ENCODE data around the gene PTPRO.

PTPRO gene

DNA sequence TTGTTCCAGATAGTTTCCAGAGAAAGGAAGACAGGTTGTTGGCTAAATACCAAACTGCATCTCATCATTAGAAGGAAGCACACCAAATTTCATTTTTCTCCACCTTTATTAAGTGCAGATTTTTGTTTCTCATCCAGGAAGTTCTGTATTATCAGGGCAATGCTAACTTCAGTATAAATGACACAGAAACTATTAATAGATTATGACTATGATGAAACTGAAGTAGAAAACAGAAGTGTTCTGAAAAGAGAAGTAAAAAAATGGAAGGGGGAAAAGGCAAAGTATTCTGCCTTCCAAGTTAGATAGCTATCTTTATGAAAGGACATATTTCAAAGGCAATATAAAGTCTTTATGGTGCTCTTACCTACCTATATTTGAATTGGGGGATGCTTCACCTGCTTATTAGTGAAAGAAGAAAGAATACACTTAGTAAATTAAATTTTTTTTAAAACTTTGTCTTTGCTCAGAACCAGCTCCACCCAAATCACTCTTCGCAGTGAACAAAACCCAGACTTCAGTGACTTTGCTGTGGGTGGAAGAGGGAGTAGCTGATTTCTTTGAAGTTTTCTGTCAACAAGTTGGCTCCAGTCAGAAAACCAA, 223.9 kb downstream of the PTPRO start:
- H3K4me2 ChIP-seq = no peak overlapping the region
- H2AFZ ChIP-seq (ENCODE audit: low read depth) = no peak overlapping the region
- no peak overlapping the region for H3K27ac ChIP-seq

DNA sequence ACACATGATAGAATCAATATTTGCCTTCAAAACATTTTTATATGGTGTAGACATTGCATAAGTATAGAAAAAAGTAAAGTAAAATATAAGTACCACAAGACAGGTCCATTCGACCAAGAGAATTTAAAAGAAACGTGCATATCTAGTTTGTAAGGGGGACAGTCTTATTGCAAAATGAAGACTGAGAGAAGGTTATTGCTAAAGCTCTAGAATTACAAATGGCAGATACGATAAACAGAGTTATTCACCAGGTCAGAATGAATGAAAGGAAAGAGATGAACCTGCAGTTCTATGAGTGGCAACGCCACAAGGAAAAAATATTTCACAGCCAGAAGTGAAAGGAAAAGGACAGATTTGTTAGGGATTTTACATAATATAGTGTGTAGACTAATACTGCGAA, 224.8 kb downstream of the PTPRO start:
- H3K9ac ChIP-seq = no peak overlapping the region
- H2AFZ ChIP-seq (ENCODE audit: low read depth) = no peak overlapping the region
- no peak overlapping the region for H3K4me2 ChIP-seq
- no peaks in the 10 kb centered on the region for H3K4me1 ChIP-seq (ENCODE audit: low read depth, poor library complexity, severe bottlenecking)
- H3K36me3 ChIP-seq (ENCODE audit: insufficient read depth) = no peaks in the 10 kb centered on the region
- no peak overlapping the region for H3K4me3 ChIP-seq (IDR thresholded peaks at IDR 0.05; ENCODE audit: insufficient read depth, low read depth, low read length)
- H3K27ac ChIP-seq = no peak overlapping the region
- H3K79me2 ChIP-seq (ENCODE audit: insufficient read depth, low read depth) = no peaks in the 10 kb centered on the region
- H3K27me3 ChIP-seq (ENCODE audit: insufficient read depth, low read depth) = no peaks in the 10 kb centered on the region
- no peaks in the 10 kb centered on the region for H4K20me1 ChIP-seq (ENCODE audit: insufficient read depth)
- TF ChIP-seq, protein P1, sequence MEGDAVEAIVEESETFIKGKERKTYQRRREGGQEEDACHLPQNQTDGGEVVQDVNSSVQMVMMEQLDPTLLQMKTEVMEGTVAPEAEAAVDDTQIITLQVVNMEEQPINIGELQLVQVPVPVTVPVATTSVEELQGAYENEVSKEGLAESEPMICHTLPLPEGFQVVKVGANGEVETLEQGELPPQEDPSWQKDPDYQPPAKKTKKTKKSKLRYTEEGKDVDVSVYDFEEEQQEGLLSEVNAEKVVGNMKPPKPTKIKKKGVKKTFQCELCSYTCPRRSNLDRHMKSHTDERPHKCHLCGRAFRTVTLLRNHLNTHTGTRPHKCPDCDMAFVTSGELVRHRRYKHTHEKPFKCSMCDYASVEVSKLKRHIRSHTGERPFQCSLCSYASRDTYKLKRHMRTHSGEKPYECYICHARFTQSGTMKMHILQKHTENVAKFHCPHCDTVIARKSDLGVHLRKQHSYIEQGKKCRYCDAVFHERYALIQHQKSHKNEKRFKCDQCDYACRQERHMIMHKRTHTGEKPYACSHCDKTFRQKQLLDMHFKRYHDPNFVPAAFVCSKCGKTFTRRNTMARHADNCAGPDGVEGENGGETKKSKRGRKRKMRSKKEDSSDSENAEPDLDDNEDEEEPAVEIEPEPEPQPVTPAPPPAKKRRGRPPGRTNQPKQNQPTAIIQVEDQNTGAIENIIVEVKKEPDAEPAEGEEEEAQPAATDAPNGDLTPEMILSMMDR (conservative IDR thresholded peaks at IDR 0.05; ENCODE audit: low read depth, low read length) = no peak

More for the DNA sequence above, 223.9 kb downstream of the PTPRO start:
- Histone ChIP-seq H3K79me2 (ENCODE audit: insufficient read depth, low read depth) (no peaks in the 10 kb centered on the region), H4K20me1 (ENCODE audit: insufficient read depth) (no peaks in the 10 kb centered on the region), H3K4me1 (ENCODE audit: low read depth, poor library complexity, severe bottlenecking) (no peaks in the 10 kb centered on the region), H3K27me3 (ENCODE audit: insufficient read depth, low read depth) (no peaks in the 10 kb centered on the region), H3K9ac (no peak overlapping the region), H3K36me3 (ENCODE audit: insufficient read depth) (no peaks in the 10 kb centered on the region), H3K4me3 (IDR thresholded peaks at IDR 0.05; ENCODE audit: insufficient read depth, low read depth, low read length) (no peak overlapping the region)
- TF ChIP-seq, protein P1 (conservative IDR thresholded peaks at IDR 0.05; ENCODE audit: low read depth, low read length) = no peak

DNA sequence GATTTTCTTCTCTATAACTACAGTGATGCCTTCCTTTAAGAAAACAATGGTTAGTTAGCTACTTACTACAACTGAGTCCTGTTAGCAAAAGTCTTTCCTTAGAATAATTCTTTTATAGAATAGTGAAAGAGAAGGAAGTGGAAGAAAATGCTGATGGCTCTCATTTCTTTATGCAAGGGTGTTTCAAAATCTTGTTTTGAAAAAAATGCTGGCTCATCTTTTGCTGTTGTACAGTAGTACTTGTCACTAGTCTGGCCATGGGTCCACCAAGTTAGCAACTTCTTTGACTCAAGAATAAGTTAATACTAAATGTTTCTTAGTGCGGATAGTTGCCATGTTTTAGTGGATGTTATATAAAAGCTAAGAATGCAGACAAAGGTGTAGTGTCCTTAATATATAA, 225.4 kb downstream of the PTPRO start:
- Histone ChIP-seq H4K20me1 (ENCODE audit: insufficient read depth) (no peaks in the 10 kb centered on the region), H3K79me2 (ENCODE audit: insufficient read depth, low read depth) (no peaks in the 10 kb centered on the region), H3K4me1 (ENCODE audit: low read depth, poor library complexity, severe bottlenecking) (no peaks in the 10 kb centered on the region), H3K36me3 (ENCODE audit: insufficient read depth) (no peaks in the 10 kb centered on the region), H2AFZ (ENCODE audit: low read depth) (no peak overlapping the region), H3K9ac (no peak overlapping the region), H3K27me3 (ENCODE audit: insufficient read depth, low read depth) (no peaks in the 10 kb centered on the region), H3K4me2 (no peak overlapping the region), H3K4me3 (IDR thresholded peaks at IDR 0.05; ENCODE audit: insufficient read depth, low read depth, low read length) (no peak overlapping the region), H3K27ac (no peak overlapping the region)
- TF ChIP-seq, protein P1 (conservative IDR thresholded peaks at IDR 0.05; ENCODE audit: low read depth, low read length) = no peak

DNA sequence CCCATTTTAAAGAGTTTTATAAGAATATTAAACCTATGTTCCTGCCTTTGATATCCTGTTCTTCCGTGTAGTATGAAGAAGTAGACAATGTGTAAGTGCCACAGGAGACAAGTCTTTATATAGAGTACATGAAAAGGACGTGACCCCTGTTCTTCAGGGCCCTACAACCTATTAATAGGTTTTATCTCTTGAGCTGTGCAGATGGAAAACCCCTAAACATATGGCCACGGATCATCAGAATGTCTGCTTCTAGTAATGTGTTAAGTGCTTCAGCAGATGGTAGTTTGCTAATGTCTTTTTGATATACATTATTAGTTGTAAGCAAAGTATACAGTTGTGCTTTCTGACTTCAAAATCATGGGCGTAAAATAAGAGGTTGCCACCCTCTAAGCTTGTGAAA, 228.5 kb downstream of the PTPRO start:
- Histone ChIP-seq H3K4me3 (IDR thresholded peaks at IDR 0.05; ENCODE audit: insufficient read depth, low read depth, low read length) (no peak overlapping the region), H2AFZ (ENCODE audit: low read depth) (no peak overlapping the region), H4K20me1 (ENCODE audit: insufficient read depth) (no peaks in the 10 kb centered on the region), H3K4me2 (no peak overlapping the region), H3K27me3 (ENCODE audit: insufficient read depth, low read depth) (no peaks in the 10 kb centered on the region), H3K79me2 (ENCODE audit: insufficient read depth, low read depth) (no peaks in the 10 kb centered on the region), H3K9ac (no peak overlapping the region), H3K36me3 (ENCODE audit: insufficient read depth) (no peaks in the 10 kb centered on the region), H3K4me1 (ENCODE audit: low read depth, poor library complexity, severe bottlenecking) (no peaks in the 10 kb centered on the region), H3K27ac (no peak overlapping the region)
- TF ChIP-seq, protein P1 (conservative IDR thresholded peaks at IDR 0.05; ENCODE audit: low read depth, low read length) = no peak
